Measurements from ENCODE around the gene GAB4.

DNA sequence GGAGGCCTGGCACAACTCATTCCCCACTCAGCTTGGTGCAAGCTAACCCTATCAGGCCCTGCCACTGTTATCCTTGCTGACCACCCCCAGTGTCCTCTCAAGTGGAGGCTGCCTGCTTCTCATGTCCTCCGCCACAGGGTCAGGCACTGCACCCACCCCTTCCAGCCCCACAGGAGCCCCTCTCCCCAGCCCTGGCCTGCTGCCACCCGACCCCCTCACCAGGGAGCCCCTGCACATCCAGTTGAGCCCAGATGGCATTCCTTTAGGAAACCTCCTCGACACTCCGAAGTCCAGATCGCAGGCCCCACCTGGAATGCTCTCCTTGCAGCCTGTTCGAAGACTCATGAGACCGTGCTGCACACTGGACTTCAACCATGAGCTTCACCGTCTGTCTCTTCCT, 48.8 kb upstream of the GAB4 start:
- TF ChIP-seq, protein P1, sequence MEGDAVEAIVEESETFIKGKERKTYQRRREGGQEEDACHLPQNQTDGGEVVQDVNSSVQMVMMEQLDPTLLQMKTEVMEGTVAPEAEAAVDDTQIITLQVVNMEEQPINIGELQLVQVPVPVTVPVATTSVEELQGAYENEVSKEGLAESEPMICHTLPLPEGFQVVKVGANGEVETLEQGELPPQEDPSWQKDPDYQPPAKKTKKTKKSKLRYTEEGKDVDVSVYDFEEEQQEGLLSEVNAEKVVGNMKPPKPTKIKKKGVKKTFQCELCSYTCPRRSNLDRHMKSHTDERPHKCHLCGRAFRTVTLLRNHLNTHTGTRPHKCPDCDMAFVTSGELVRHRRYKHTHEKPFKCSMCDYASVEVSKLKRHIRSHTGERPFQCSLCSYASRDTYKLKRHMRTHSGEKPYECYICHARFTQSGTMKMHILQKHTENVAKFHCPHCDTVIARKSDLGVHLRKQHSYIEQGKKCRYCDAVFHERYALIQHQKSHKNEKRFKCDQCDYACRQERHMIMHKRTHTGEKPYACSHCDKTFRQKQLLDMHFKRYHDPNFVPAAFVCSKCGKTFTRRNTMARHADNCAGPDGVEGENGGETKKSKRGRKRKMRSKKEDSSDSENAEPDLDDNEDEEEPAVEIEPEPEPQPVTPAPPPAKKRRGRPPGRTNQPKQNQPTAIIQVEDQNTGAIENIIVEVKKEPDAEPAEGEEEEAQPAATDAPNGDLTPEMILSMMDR (IDR thresholded peaks at IDR 0.05; ENCODE audit: extremely low read depth in 1 of 2, insufficient read depth in 1 of 2, low read depth in 1 of 2, low read length in 2 of 2): no peak
- TF ChIP-seq EZH2 (IDR thresholded peaks at IDR 0.05; ENCODE audit: borderline replicate concordance, low read depth, low read length, severe bottlenecking) (no peak), GATA2 (IDR thresholded peaks at IDR 0.05; ENCODE audit: insufficient read depth, insufficient read length, low read depth, low read length) (no peak)
